Measurements from ENCODE around the gene EIF4A2.

DNA sequence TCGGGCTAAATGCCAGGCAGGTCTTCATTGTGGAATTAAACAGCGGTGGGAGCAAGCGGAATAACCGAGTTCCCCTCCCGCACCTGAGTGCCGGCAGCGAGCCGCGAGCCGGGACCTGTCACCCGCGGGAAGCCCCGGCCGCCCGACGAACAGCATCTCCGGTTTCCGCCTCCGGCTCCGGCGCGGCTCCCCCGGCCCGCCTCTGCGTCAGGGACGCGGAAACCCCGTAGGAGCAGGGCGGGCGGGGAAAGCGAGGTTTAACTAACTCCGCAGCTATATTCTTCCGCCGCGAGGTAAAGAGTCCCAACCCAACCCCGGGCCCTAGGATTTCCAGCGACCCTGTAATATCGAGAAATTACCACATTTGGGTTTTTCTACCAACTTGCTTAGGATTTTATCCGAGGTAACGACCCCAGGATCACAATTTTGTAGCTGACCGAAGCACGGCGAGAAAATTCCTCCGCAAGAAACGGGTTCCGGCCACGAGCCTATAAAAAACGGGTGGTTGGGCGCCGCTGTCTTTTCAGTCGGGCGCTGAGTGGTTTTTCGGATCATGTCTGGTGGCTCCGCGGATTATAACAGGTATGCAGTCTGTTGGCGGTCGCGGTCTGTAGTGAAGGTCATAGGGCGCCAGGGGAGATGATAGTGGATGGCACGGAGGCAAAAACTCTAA lies at the start of gene EIF4A2:
- 0 out of 2 replicates have a peak, but pooled peaks have one; percentile 15 for TF ChIP-seq FOXM1 (IDR thresholded peaks at IDR 0.05; ENCODE audit: borderline replicate concordance)
- peak; percentile 72; the same call in 1 of the 2 replicates for TF ChIP-seq LEF1 (IDR thresholded peaks at IDR 0.05; ENCODE audit: borderline replicate concordance)
- TF ChIP-seq BHLHE40 (IDR thresholded peaks at IDR 0.05; ENCODE audit: borderline replicate concordance), result no peak
- TF ChIP-seq FOXK2 (IDR thresholded peaks at IDR 0.05), result no peak
- TF ChIP-seq SP1 (IDR thresholded peaks at IDR 0.05), result no peak
- no peak for TF ChIP-seq FOXA1 (IDR thresholded peaks at IDR 0.05)
- TF ChIP-seq NFRKB (IDR thresholded peaks at IDR 0.05), result peak; percentile 84
- TF ChIP-seq SUZ12 (IDR thresholded peaks at IDR 0.05), result no peak
- TF ChIP-seq L3MBTL2 (conservative IDR thresholded peaks at IDR 0.05), result peak; percentile 49; the same call in 1 of the 2 replicates
- no peak; the same call in 1 of the 2 replicates for TF ChIP-seq TARDBP (IDR thresholded peaks at IDR 0.05)
- peak; percentile 85 for TF ChIP-seq ELF4 (IDR thresholded peaks at IDR 0.05)
- TF ChIP-seq, protein P1, sequence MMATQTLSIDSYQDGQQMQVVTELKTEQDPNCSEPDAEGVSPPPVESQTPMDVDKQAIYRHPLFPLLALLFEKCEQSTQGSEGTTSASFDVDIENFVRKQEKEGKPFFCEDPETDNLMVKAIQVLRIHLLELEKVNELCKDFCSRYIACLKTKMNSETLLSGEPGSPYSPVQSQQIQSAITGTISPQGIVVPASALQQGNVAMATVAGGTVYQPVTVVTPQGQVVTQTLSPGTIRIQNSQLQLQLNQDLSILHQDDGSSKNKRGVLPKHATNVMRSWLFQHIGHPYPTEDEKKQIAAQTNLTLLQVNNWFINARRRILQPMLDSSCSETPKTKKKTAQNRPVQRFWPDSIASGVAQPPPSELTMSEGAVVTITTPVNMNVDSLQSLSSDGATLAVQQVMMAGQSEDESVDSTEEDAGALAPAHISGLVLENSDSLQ (IDR thresholded peaks at IDR 0.05), result no peak

All from HEK293T (cell line).